Measurements from ENCODE around the gene ASAP2. TPM values are rescaled to one million over a fixed set of nuclear protein-coding genes. Genes with fewer than 3 reads are reported as not detected.

ASAP2 gene
- total RNA-seq, 1 donor from 2014 or later, result 10.0 TPM

- no peaks in the 10 kb centered on the region for H3K9me3 ChIP-seq (replicated peaks)
- TF ChIP-seq CTCF (IDR thresholded peaks at IDR 0.05; ENCODE audit: borderline replicate concordance), result no peak
- peaks cover 3% of the 10 kb centered on the region for H3K36me3 ChIP-seq
- DNase-seq, result no peak
- H3K4me3 ChIP-seq, result peak overlapping the region; percentile 98
- H3K27ac ChIP-seq (replicated peaks), result peak overlapping the region; percentile 97
- no peaks in the 10 kb centered on the region for H3K27me3 ChIP-seq (ENCODE audit: low read depth)
- intact Hi-C loops (cut with micrococcal nuclease), result no loop called here
- peaks cover 58% of the 10 kb centered on the region for H3K4me1 ChIP-seq
These were observed 217.3 kb downstream of the ASAP2 start for GRCh38 chr2:9423922-9424272.

- Histone ChIP-seq H3K4me1 (peaks cover 53% of the 10 kb centered on the region), H3K36me3 (peaks cover 9% of the 10 kb centered on the region), H3K27me3 (ENCODE audit: low read depth) (no peaks in the 10 kb centered on the region), H3K4me3 (peak overlapping the region; percentile 98), H3K9me3 (replicated peaks) (no peaks in the 10 kb centered on the region), H3K27ac (replicated peaks) (no peak overlapping the region)
- no peak for TF ChIP-seq CTCF (IDR thresholded peaks at IDR 0.05; ENCODE audit: borderline replicate concordance)
- intact Hi-C loops (cut with micrococcal nuclease), result no loop called here
- no peak for DNase-seq
These were observed 218.0 kb downstream of the ASAP2 start for GRCh38 chr2:9424447-9425164.

- intact Hi-C loops (cut with micrococcal nuclease), result no loop called here
- H3K4me3 ChIP-seq, result no peak overlapping the region
- DNase-seq, result no peak
- peaks cover 54% of the 10 kb centered on the region for H3K36me3 ChIP-seq
- peaks cover 19% of the 10 kb centered on the region for H3K4me1 ChIP-seq
- H3K9me3 ChIP-seq (replicated peaks), result no peaks in the 10 kb centered on the region
- no peak for TF ChIP-seq CTCF (IDR thresholded peaks at IDR 0.05; ENCODE audit: borderline replicate concordance)
- no peaks in the 10 kb centered on the region for H3K27me3 ChIP-seq (ENCODE audit: low read depth)
- H3K27ac ChIP-seq (replicated peaks), result no peak overlapping the region
These were observed 222.5 kb downstream of the ASAP2 start for GRCh38 chr2:9428965-9429577.

GRCh38 chr2:9430316-9431293, 224.0 kb downstream of the ASAP2 start:
- intact Hi-C loops (cut with micrococcal nuclease), result no loop called here
- H3K4me3 ChIP-seq, result no peak overlapping the region

More at GRCh38 chr2:9430316-9431293, 224.0 kb downstream of the ASAP2 start:
- no peak for TF ChIP-seq CTCF (IDR thresholded peaks at IDR 0.05; ENCODE audit: borderline replicate concordance)
- Histone ChIP-seq H3K9me3 (replicated peaks) (no peaks in the 10 kb centered on the region), H3K27ac (replicated peaks) (no peak overlapping the region), H3K4me1 (peaks cover 9% of the 10 kb centered on the region), H3K27me3 (ENCODE audit: low read depth) (no peaks in the 10 kb centered on the region), H3K36me3 (peaks cover 67% of the 10 kb centered on the region)
- no peak for DNase-seq
